PC-3 (cell line): ENCODE data around the gene EGFL8. TPM values are rescaled to one million over a fixed set of nuclear protein-coding genes. Genes with fewer than 3 reads are reported as not detected.

ENCODE experiments used
- ATAC-seq: fragments of 200-7000 bp; cut with Tn5 transposase; 2 replicates; pipeline ENCODE4 v1.9.1; 2020; ENCODE audit warnings: mild to moderate bottlenecking, moderate library complexity
- BruUV-seq: library from RNA; stranded (reverse); fragments of 400-500 nt; replicated peaks from 2 replicates; lab custom pipeline; 2021; lab: Mats Ljungman, UMichigan
- CTCF ChIA-PET: fragments of 300-600 bp; sonication (Branson Sonifier 250); formaldehyde crosslinking; loops from one replicate; lab custom pipeline; 2022; ENCODE audit warnings: antibody characterized with exemption; lab: Charles Lee
- POLR2A ChIA-PET: fragments of 300-600 bp; sonication (Branson Sonifier 250); formaldehyde crosslinking; loops from one replicate; lab custom pipeline; 2022; ENCODE audit warnings: antibody characterized with exemption; ENCODE audit not compliant: unreplicated experiment; lab: Charles Lee
- DNase-seq: peaks from one replicate; pipeline ENCODE4 v3.0.0-alpha.2; 2015
- H2AFZ ChIP-seq: fragments of 300-600 bp; sonication (generic); 2 replicates; pipeline ENCODE4 v1.6.0; 2016; ENCODE audit warnings: antibody characterized with exemption, low read length
- H3F3A ChIP-seq: fragments of 300-600 bp; sonication (generic); one replicate; pipeline ENCODE4 v1.6.0; 2017; ENCODE audit warnings: antibody characterized with exemption, low read length, control low read depth, mild to moderate bottlenecking; ENCODE audit not compliant: unreplicated experiment
- H3K27ac ChIP-seq: fragments of 300-600 bp; sonication (generic); 2 replicates; pipeline ENCODE4 v1.5.1; 2016; ENCODE audit warnings: mild to moderate bottlenecking, low read length
- H3K27me3 ChIP-seq: fragments of 300-600 bp; sonication (generic); 2 replicates; pipeline ENCODE4 v1.6.1; 2016; ENCODE audit warnings: low read length, mixed read lengths
- H3K36me3 ChIP-seq: fragments of 300-600 bp; sonication (generic); 2 replicates; pipeline ENCODE4 v1.6.1; 2016; ENCODE audit warnings: low read depth, mixed run types, low read length, mixed read lengths
- H3K4me1 ChIP-seq: fragments of 300-600 bp; sonication (generic); 2 replicates; pipeline ENCODE4 v1.5.1; 2016; ENCODE audit warnings: low read length; ENCODE audit not compliant: insufficient read depth
- H3K4me2 ChIP-seq: fragments of 300-600 bp; sonication (generic); 2 replicates; pipeline ENCODE4 v1.6.0; 2016; ENCODE audit warnings: low read length
- H3K4me3 ChIP-seq: fragments of 300-600 bp; sonication (generic); 2 replicates; pipeline ENCODE4 v1.5.1; 2016; ENCODE audit warnings: mild to moderate bottlenecking, low read length, mixed read lengths
- H3K79me2 ChIP-seq: fragments of 300-600 bp; sonication (generic); 2 replicates; pipeline ENCODE4 v1.6.1; 2017; ENCODE audit warnings: low read length, mixed read lengths
- H3K9ac ChIP-seq: fragments of 300-600 bp; sonication (generic); 2 replicates; pipeline ENCODE4 v1.6.0; 2016; ENCODE audit warnings: mild to moderate bottlenecking, low read length
- H3K9me2 ChIP-seq: fragments of 300-600 bp; sonication (generic); replicated peaks from 2 replicates; pipeline ENCODE4 v1.6.1; 2016; ENCODE audit warnings: mixed run types, low read length, mixed read lengths
- H3K9me3 ChIP-seq: fragments of 300-600 bp; sonication (generic); 2 replicates; pipeline ENCODE4 v1.6.1; 2016; ENCODE audit warnings: low read length, mixed read lengths
- H4K20me1 ChIP-seq: fragments of 300-600 bp; sonication (generic); 2 replicates; pipeline ENCODE4 v1.6.1; 2016; ENCODE audit warnings: low read length, mixed read lengths
- EZH2 ChIP-seq: fragments of 300-600 bp; sonication (generic); IDR thresholded peaks from one replicate; pipeline ENCODE4 v1.6.1; 2017; ENCODE audit warnings: antibody characterized with exemption, mild to moderate bottlenecking, low read length; ENCODE audit not compliant: unreplicated experiment
- EZH2phosphoT487 ChIP-seq: fragments of 300-600 bp; sonication (generic); IDR thresholded peaks from 2 replicates; pipeline ENCODE4 v1.6.1; 2018; ENCODE audit warnings: mild to moderate bottlenecking, antibody characterized with exemption, low read length, borderline replicate concordance
- intact Hi-C: fragments of 100-400 bp; cut with micrococcal nuclease; formaldehyde crosslinking; loops from 2 replicates; pipeline ENCODE4 v1.9.0; 2023
- total RNA-seq: library from RNA; depleted of rRNA; stranded (reverse); fragments of >200 nt; gene quantifications from 2 replicates; pipeline ENCODE4 v1.2.3, GENCODE V29; 2014
- TF ChIP-seq, protein P1 (sequence below): fragments of 300-600 bp; sonication (generic); conservative IDR thresholded peaks from 2 replicates; pipeline ENCODE4 v1.5.1; 2017; ENCODE audit warnings: antibody characterized with exemption, low read depth, mild to moderate bottlenecking, low read length

EGFL8 gene
- total RNA-seq, 1 experiment from 2014 or later: 7.9 TPM

DNA sequence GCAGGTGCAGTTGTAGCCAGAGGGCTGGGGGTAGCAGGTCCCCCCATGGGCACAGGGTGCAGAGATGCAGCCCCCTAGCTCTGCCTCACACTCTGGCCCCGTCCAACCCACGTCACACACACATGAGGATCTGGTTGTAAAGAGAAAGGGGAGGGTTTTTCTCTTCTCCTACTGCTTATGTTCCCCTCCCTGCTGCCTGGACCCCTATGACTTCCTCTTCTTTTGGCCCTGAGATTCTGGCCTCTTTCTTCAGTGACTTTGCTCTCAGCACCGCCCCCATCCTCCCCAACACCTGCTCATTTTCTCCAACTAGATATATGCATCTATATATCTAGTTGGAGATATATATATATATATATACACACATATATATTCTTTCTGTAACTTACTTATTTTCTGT is 49.7 kb downstream of the EGFL8 start:
- Histone ChIP-seq H3K9me3 (no peaks in the 10 kb centered on the region), H3K36me3 (no peaks in the 10 kb centered on the region), H3K79me2 (no peaks in the 10 kb centered on the region), H4K20me1 (no peaks in the 10 kb centered on the region), H3K27ac (no peak overlapping the region), H3K4me2 (no peak overlapping the region), H3K9ac (no peak overlapping the region), H3K9me2 (no peaks in the 10 kb centered on the region), H3K4me1 (no peaks in the 10 kb centered on the region), H3F3A (no peaks in the 10 kb centered on the region), H3K4me3 (no peak overlapping the region), H3K27me3 (peaks cover 21% of the 10 kb centered on the region), H2AFZ (no peak overlapping the region)
- DNase-seq (no peak), ATAC-seq (no peak)
- TF ChIP-seq EZH2 (no peak), EZH2phosphoT487 (no peak)
- TF ChIP-seq, protein P1, sequence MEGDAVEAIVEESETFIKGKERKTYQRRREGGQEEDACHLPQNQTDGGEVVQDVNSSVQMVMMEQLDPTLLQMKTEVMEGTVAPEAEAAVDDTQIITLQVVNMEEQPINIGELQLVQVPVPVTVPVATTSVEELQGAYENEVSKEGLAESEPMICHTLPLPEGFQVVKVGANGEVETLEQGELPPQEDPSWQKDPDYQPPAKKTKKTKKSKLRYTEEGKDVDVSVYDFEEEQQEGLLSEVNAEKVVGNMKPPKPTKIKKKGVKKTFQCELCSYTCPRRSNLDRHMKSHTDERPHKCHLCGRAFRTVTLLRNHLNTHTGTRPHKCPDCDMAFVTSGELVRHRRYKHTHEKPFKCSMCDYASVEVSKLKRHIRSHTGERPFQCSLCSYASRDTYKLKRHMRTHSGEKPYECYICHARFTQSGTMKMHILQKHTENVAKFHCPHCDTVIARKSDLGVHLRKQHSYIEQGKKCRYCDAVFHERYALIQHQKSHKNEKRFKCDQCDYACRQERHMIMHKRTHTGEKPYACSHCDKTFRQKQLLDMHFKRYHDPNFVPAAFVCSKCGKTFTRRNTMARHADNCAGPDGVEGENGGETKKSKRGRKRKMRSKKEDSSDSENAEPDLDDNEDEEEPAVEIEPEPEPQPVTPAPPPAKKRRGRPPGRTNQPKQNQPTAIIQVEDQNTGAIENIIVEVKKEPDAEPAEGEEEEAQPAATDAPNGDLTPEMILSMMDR: no peak
- POLR2A ChIA-PET: no interaction called here
- no TSS peak for BruUV-seq
- CTCF ChIA-PET: no interaction called here
- intact Hi-C loops: no loop called here

DNA sequence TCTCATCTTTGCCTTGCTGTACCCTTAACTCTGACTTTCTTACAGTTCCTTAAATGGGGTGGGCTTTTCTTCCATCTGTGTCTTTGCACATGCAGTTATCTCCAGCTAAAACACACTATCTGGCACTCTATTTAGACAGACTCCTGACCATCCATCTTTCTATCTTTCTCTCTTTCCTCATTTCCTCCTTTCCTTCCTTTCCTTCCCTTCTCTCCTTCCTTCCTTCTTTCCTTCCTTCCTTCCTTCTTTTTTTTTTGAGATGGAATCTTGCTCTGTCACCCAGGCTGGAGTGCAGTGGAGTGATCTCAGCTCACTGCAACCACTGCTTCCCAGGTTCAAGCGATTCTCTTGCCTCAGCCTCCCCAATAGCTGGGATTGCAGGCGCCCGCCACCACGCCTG is 51.2 kb downstream of the EGFL8 start:
- Histone ChIP-seq H3K27ac (no peak overlapping the region), H2AFZ (no peak overlapping the region), H3K4me1 (no peaks in the 10 kb centered on the region), H3K4me3 (no peak overlapping the region), H3K4me2 (no peak overlapping the region), H3K36me3 (no peaks in the 10 kb centered on the region), H3F3A (no peaks in the 10 kb centered on the region), H4K20me1 (no peaks in the 10 kb centered on the region), H3K9me2 (no peaks in the 10 kb centered on the region), H3K79me2 (no peaks in the 10 kb centered on the region), H3K9ac (no peak overlapping the region), H3K27me3 (peaks cover 21% of the 10 kb centered on the region), H3K9me3 (no peaks in the 10 kb centered on the region)
- ATAC-seq (no peak), DNase-seq (no peak)
- TF ChIP-seq EZH2 (no peak), EZH2phosphoT487 (no peak)
- TF ChIP-seq, protein P1: no peak
- CTCF ChIA-PET: no interaction called here
- BruUV-seq: no TSS peak
- POLR2A ChIA-PET: no interaction called here
- intact Hi-C loops: no loop called here

DNA sequence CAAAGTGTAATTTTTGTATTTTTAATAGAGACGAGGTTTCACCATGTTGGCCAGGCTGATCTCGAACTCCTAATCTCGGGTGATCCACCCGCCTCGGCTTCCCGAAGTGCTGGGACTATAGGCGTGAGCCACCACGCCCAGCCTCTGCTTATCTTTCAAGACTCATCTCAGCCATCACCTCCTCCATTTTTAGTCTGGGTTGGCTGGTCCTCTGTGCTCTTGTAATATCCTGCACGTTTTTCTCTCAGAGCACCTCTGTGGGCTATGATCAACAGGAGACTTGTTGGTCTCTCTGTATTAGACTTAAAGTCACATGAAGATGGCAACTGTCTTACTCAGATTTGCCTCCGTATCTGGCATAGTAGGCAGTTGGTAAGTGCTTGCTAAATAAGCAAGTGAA is 51.9 kb downstream of the EGFL8 start:
- intact Hi-C loops: no loop called here
- no peak overlapping the region for H2AFZ ChIP-seq
- no peaks in the 10 kb centered on the region for H3F3A ChIP-seq
- POLR2A ChIA-PET: no interaction called here
- peaks cover 27% of the 10 kb centered on the region for H3K27me3 ChIP-seq
- H3K9ac ChIP-seq: no peak overlapping the region
- no peaks in the 10 kb centered on the region for H3K9me3 ChIP-seq
- no peak for DNase-seq
- CTCF ChIA-PET: no interaction called here
- no peaks in the 10 kb centered on the region for H4K20me1 ChIP-seq
- H3K36me3 ChIP-seq: no peaks in the 10 kb centered on the region
- no peak overlapping the region for H3K4me2 ChIP-seq
- H3K4me3 ChIP-seq: no peak overlapping the region
- no peaks in the 10 kb centered on the region for H3K9me2 ChIP-seq
- no peaks in the 10 kb centered on the region for H3K4me1 ChIP-seq
- no peak overlapping the region for H3K27ac ChIP-seq
- TF ChIP-seq, protein P1: no peak
- no peak for TF ChIP-seq EZH2
- TF ChIP-seq EZH2phosphoT487: no peak
- H3K79me2 ChIP-seq: no peaks in the 10 kb centered on the region
- BruUV-seq: no TSS peak
- no peak for ATAC-seq
